Measurements from ENCODE around the gene GDNF. TPM values are rescaled to one million over a fixed set of nuclear protein-coding genes. Genes with fewer than 3 reads are reported as not detected.

The GDNF gene
- total and polyA plus RNA-seq, 2 experiments from 2014 or later, result 0.13 to 0.17 TPM

DNA sequence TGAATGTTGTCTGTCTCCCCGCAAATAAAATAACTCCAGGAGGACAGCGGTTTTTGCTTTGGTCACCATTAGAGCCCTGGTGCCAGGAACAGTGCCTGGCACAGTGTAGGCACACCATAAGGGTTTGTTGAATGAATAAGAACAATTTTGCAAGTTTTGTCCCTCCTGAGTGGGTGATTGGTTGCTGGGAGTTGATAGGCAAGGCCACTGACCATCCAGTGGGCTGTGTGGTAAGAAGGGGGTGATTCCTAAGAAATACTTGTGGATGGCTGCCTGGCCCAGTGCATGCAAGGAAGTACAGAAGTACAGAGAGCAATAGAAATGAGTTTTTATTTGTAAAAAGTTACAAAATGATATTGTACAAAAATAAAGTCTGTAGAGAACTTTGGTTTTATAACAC is 27.5 kb downstream of the GDNF start:
- no peak overlapping the region for H3K4me2 ChIP-seq
- H3K4me3 ChIP-seq, result no peak overlapping the region
- Mint-ChIP-seq H3K36me3 (ENCODE audit: low read depth) (no peaks in the 10 kb centered on the region; the same call in 2 of the 3 replicates), H3K4me3 (no peak overlapping the region), H3K27me3 (ENCODE audit: insufficient read depth, low read depth, poor library complexity) (peaks cover 2% of the 10 kb centered on the region), H3K9me3 (no peaks in the 10 kb centered on the region), H3K4me1 (peaks cover 12% of the 10 kb centered on the region), H3K27ac (no peak overlapping the region)
- no peak overlapping the region for H3K27ac ChIP-seq (ENCODE audit: low read depth)
- no peaks in the 10 kb centered on the region for H3K27me3 ChIP-seq (ENCODE audit: insufficient read depth)
- no peaks in the 10 kb centered on the region for H3F3A ChIP-seq (replicated peaks; ENCODE audit: low read depth)
- H4K20me1 ChIP-seq (replicated peaks; ENCODE audit: insufficient read depth), result no peaks in the 10 kb centered on the region
- H2AFZ ChIP-seq, result no peak overlapping the region
- TF ChIP-seq JUNB (IDR thresholded peaks at IDR 0.05; ENCODE audit: unreplicated experiment) (no peak), CREB1 (CRISPR knock-in tag; IDR thresholded peaks at IDR 0.05; ENCODE audit: low read depth) (no peak), ZNF331 (CRISPR knock-in tag; IDR thresholded peaks at IDR 0.05; ENCODE audit: low read depth) (no peak), EZH2 (IDR thresholded peaks at IDR 0.05; ENCODE audit: low read depth, unreplicated experiment) (no peak), ZNF114 (CRISPR knock-in tag; IDR thresholded peaks at IDR 0.05) (no peak), POLR2AphosphoS5 (IDR thresholded peaks at IDR 0.05; ENCODE audit: low read depth) (no peak), EZH2phosphoT487 (IDR thresholded peaks at IDR 0.05; ENCODE audit: unreplicated experiment) (no peak), NANOG (IDR thresholded peaks at IDR 0.05; ENCODE audit: borderline replicate concordance) (no peak), STAT1 (IDR thresholded peaks at IDR 0.05; ENCODE audit: unreplicated experiment) (no peak)
- TF ChIP-seq, protein P1, sequence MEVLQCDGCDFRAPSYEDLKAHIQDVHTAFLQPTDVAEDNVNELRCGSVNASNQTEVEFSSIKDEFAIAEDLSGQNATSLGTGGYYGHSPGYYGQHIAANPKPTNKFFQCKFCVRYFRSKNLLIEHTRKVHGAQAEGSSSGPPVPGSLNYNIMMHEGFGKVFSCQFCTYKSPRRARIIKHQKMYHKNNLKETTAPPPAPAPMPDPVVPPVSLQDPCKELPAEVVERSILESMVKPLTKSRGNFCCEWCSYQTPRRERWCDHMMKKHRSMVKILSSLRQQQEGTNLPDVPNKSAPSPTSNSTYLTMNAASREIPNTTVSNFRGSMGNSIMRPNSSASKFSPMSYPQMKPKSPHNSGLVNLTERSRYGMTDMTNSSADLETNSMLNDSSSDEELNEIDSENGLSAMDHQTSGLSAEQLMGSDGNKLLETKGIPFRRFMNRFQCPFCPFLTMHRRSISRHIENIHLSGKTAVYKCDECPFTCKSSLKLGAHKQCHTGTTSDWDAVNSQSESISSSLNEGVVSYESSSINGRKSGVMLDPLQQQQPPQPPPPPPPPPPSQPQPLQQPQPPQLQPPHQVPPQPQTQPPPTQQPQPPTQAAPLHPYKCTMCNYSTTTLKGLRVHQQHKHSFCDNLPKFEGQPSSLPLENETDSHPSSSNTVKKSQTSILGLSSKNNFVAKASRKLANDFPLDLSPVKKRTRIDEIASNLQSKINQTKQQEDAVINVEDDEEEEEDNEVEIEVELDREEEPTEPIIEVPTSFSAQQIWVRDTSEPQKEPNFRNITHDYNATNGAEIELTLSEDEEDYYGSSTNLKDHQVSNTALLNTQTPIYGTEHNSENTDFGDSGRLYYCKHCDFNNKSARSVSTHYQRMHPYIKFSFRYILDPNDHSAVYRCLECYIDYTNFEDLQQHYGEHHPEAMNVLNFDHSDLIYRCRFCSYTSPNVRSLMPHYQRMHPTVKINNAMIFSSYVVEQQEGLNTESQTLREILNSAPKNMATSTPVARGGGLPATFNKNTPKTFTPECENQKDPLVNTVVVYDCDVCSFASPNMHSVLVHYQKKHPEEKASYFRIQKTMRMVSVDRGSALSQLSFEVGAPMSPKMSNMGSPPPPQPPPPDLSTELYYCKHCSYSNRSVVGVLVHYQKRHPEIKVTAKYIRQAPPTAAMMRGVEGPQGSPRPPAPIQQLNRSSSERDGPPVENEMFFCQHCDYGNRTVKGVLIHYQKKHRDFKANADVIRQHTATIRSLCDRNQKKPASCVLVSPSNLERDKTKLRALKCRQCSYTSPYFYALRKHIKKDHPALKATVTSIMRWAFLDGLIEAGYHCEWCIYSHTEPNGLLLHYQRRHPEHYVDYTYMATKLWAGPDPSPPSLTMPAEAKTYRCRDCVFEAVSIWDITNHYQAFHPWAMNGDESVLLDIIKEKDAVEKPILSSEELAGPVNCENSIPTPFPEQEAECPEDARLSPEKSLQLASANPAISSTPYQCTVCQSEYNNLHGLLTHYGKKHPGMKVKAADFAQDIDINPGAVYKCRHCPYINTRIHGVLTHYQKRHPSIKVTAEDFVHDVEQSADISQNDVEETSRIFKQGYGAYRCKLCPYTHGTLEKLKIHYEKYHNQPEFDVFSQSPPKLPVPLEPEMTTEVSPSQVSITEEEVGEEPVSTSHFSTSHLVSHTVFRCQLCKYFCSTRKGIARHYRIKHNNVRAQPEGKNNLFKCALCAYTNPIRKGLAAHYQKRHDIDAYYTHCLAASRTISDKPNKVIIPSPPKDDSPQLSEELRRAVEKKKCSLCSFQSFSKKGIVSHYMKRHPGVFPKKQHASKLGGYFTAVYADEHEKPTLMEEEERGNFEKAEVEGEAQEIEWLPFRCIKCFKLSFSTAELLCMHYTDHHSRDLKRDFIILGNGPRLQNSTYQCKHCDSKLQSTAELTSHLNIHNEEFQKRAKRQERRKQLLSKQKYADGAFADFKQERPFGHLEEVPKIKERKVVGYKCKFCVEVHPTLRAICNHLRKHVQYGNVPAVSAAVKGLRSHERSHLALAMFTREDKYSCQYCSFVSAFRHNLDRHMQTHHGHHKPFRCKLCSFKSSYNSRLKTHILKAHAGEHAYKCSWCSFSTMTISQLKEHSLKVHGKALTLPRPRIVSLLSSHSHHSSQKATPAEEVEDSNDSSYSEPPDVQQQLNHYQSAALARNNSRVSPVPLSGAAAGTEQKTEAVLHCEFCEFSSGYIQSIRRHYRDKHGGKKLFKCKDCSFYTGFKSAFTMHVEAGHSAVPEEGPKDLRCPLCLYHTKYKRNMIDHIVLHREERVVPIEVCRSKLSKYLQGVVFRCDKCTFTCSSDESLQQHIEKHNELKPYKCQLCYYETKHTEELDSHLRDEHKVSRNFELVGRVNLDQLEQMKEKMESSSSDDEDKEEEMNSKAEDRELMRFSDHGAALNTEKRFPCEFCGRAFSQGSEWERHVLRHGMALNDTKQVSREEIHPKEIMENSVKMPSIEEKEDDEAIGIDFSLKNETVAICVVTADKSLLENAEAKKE (CRISPR knock-in tag; IDR thresholded peaks at IDR 0.05), result no peak
- TF ChIP-seq, protein P2, sequence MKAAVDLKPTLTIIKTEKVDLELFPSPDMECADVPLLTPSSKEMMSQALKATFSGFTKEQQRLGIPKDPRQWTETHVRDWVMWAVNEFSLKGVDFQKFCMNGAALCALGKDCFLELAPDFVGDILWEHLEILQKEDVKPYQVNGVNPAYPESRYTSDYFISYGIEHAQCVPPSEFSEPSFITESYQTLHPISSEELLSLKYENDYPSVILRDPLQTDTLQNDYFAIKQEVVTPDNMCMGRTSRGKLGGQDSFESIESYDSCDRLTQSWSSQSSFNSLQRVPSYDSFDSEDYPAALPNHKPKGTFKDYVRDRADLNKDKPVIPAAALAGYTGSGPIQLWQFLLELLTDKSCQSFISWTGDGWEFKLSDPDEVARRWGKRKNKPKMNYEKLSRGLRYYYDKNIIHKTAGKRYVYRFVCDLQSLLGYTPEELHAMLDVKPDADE (IDR thresholded peaks at IDR 0.05), result no peak
- TF ChIP-seq, protein P3, sequence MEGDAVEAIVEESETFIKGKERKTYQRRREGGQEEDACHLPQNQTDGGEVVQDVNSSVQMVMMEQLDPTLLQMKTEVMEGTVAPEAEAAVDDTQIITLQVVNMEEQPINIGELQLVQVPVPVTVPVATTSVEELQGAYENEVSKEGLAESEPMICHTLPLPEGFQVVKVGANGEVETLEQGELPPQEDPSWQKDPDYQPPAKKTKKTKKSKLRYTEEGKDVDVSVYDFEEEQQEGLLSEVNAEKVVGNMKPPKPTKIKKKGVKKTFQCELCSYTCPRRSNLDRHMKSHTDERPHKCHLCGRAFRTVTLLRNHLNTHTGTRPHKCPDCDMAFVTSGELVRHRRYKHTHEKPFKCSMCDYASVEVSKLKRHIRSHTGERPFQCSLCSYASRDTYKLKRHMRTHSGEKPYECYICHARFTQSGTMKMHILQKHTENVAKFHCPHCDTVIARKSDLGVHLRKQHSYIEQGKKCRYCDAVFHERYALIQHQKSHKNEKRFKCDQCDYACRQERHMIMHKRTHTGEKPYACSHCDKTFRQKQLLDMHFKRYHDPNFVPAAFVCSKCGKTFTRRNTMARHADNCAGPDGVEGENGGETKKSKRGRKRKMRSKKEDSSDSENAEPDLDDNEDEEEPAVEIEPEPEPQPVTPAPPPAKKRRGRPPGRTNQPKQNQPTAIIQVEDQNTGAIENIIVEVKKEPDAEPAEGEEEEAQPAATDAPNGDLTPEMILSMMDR (conservative IDR thresholded peaks at IDR 0.05; ENCODE audit: low read depth in 2 of 2), result no peak
- TF ChIP-seq, protein P4, sequence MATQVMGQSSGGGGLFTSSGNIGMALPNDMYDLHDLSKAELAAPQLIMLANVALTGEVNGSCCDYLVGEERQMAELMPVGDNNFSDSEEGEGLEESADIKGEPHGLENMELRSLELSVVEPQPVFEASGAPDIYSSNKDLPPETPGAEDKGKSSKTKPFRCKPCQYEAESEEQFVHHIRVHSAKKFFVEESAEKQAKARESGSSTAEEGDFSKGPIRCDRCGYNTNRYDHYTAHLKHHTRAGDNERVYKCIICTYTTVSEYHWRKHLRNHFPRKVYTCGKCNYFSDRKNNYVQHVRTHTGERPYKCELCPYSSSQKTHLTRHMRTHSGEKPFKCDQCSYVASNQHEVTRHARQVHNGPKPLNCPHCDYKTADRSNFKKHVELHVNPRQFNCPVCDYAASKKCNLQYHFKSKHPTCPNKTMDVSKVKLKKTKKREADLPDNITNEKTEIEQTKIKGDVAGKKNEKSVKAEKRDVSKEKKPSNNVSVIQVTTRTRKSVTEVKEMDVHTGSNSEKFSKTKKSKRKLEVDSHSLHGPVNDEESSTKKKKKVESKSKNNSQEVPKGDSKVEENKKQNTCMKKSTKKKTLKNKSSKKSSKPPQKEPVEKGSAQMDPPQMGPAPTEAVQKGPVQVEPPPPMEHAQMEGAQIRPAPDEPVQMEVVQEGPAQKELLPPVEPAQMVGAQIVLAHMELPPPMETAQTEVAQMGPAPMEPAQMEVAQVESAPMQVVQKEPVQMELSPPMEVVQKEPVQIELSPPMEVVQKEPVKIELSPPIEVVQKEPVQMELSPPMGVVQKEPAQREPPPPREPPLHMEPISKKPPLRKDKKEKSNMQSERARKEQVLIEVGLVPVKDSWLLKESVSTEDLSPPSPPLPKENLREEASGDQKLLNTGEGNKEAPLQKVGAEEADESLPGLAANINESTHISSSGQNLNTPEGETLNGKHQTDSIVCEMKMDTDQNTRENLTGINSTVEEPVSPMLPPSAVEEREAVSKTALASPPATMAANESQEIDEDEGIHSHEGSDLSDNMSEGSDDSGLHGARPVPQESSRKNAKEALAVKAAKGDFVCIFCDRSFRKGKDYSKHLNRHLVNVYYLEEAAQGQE (IDR thresholded peaks at IDR 0.05; ENCODE audit: unreplicated experiment), result no peak
- H3K9me2 ChIP-seq (ENCODE audit: insufficient read depth), result peaks cover 7% of the 10 kb centered on the region; the same call in 1 of the 2 replicates
- H3K4me1 ChIP-seq (ENCODE audit: insufficient read depth), result peaks cover 15% of the 10 kb centered on the region
- ATAC-seq (no peak), DNase-seq (ENCODE audit: low spot score) (no peak)
- H3K36me3 ChIP-seq (ENCODE audit: insufficient read depth), result no peaks in the 10 kb centered on the region
- no peaks in the 10 kb centered on the region for H3K79me2 ChIP-seq (replicated peaks; ENCODE audit: insufficient read depth)
